Endothelial cell of umbilical vein (primary cell): ENCODE results near the gene MGAT4A. TPM values are rescaled to one million over a fixed set of nuclear protein-coding genes. Genes with fewer than 3 reads are reported as not detected.

Source experiments
- BruUV-seq: library from RNA; stranded (reverse); fragments of 400-500 nt; replicated peaks from 2 replicates; lab custom pipeline; 2021; lab: Mats Ljungman, UMichigan
- CTCF ChIA-PET: fragments of 300-600, 350-600 bp; sonication (Branson Sonifier 250); formaldehyde crosslinking; loops from one replicate; lab custom pipeline; 2021; ENCODE audit warnings: antibody characterized with exemption, inconsistent platforms; lab: Charles Lee
- POLR2A ChIA-PET: fragments of 300-600, 350-600 bp; sonication (Branson Sonifier 250); formaldehyde crosslinking; loops from one replicate; lab custom pipeline; 2021; ENCODE audit warnings: antibody characterized with exemption, inconsistent platforms; lab: Charles Lee
- DNase-seq: peaks from one replicate; pipeline ENCODE4 v3.0.0-alpha.2; 2011; ENCODE audit warnings: low read depth, low spot score
- FAIRE-seq: peaks from 2 replicates; lab custom pipeline; 2011; peaks lifted over from hg19 to GRCh38; lab: Jason Lieb, UNC
- H2AFZ ChIP-seq: 2 replicates; pipeline ENCODE4 v1.6.0; 2012; ENCODE audit warnings: low read depth, low read length, control low read depth, inconsistent platforms
- H3K27ac ChIP-seq: 2 replicates; pipeline ENCODE4 v1.5.1; 2011; ENCODE audit warnings: low read depth, mild to moderate bottlenecking, control low read depth, low read length, moderate library complexity; ENCODE audit not compliant: insufficient read depth
- H3K27me3 ChIP-seq, 2 experiments: 2 replicates each; pipeline versions ENCODE4 v1.6.0 to v1.6.1; 2011; ENCODE audit warnings: low read length in 2 of 2, mixed read lengths in 1 of 2; ENCODE audit not compliant: control insufficient read depth in 2 of 2, insufficient read depth in 2 of 2
- H3K36me3 ChIP-seq, 2 experiments: 2 replicates in 1 of 2; 3 replicates in 1 of 2; pipeline ENCODE4 v1.5.1; 2011; ENCODE audit warnings: low read length in 2 of 2, mild to moderate bottlenecking in 1 of 2, moderate library complexity in 1 of 2; ENCODE audit not compliant: control insufficient read depth in 2 of 2, insufficient read depth in 2 of 2; ENCODE audit errors: extremely low read depth in 1 of 2
- H3K4me1 ChIP-seq: 3 replicates; pipeline ENCODE4 v1.5.1; 2011; ENCODE audit warnings: mild to moderate bottlenecking, low read length; ENCODE audit not compliant: control insufficient read depth, insufficient read depth; ENCODE audit errors: extremely low read depth
- H3K4me2 ChIP-seq: 2 replicates; pipeline ENCODE4 v1.6.1; 2011; ENCODE audit warnings: low read length, control low read depth, mixed read lengths; ENCODE audit not compliant: insufficient read depth
- H3K4me3 ChIP-seq, 3 experiments: fragments of 200-600 bp in 1 of 3; sonication (generic), shearing (Covaris generic) in 1 of 3; replicated peaks in 1 of 3; 2 replicates each; pipeline ENCODE4 v1.5.1; 2011 to 2016; ENCODE audit warnings: control low read depth in 3 of 3, low read length in 3 of 3, mild to moderate bottlenecking in 2 of 3, inconsistent platforms in 1 of 3, low read depth in 1 of 3, moderate library complexity in 1 of 3; ENCODE audit not compliant: insufficient read depth in 1 of 3
- H3K79me2 ChIP-seq: 2 replicates; pipeline ENCODE4 v1.6.0; 2012; ENCODE audit warnings: low read length, inconsistent platforms; ENCODE audit not compliant: control insufficient read depth, insufficient read depth
- H3K9ac ChIP-seq: replicated peaks from 2 replicates; pipeline ENCODE3; 2011; ENCODE audit warnings: low read length, control low read depth; ENCODE audit not compliant: insufficient read depth; ENCODE audit errors: extremely low read depth
- H3K9me1 ChIP-seq: replicated peaks from 3 replicates; pipeline ENCODE4 v1.6.0; 2011; ENCODE audit warnings: mild to moderate bottlenecking, low read length; ENCODE audit not compliant: control insufficient read depth, insufficient read depth; ENCODE audit errors: extremely low read depth
- H3K9me3 ChIP-seq: replicated peaks from 2 replicates; pipeline ENCODE4 v1.5.1; 2012; ENCODE audit warnings: low read length, inconsistent platforms; ENCODE audit not compliant: control insufficient read depth, insufficient read depth
- H4K20me1 ChIP-seq: replicated peaks from 2 replicates; pipeline ENCODE3; 2011; ENCODE audit warnings: mild to moderate bottlenecking, low read length; ENCODE audit not compliant: control insufficient read depth, insufficient read depth; ENCODE audit errors: extremely low read depth
- CTCF ChIP-seq, 2 donors: IDR thresholded peaks; 1 replicate in 1 of 2; 2 replicates in 1 of 2; pipeline ENCODE4 v1.5.1; 2011; ENCODE audit warnings: low read length in 2 of 2, mild to moderate bottlenecking in 2 of 2, moderate library complexity in 2 of 2, control low read depth in 1 of 2, inconsistent platforms in 1 of 2, low read depth in 1 of 2; ENCODE audit not compliant: insufficient read depth in 1 of 2; ENCODE audit errors: extremely low read depth in 1 of 2
- EZH2 ChIP-seq: IDR thresholded peaks from 2 replicates; pipeline ENCODE4 v1.6.1; 2012; ENCODE audit warnings: borderline replicate concordance, low read depth, mild to moderate bottlenecking, moderate library complexity, low read length, inconsistent platforms; ENCODE audit not compliant: severe bottlenecking
- FOS ChIP-seq: IDR thresholded peaks from 2 replicates; pipeline ENCODE4 v1.6.1; 2011; ENCODE audit warnings: mild to moderate bottlenecking, low read length, moderate library complexity, borderline replicate concordance; ENCODE audit not compliant: insufficient read depth
- GATA2 ChIP-seq: IDR thresholded peaks from 2 replicates; pipeline ENCODE4 v1.7.0; 2011; ENCODE audit warnings: low read depth, mild to moderate bottlenecking, moderate library complexity, mixed read lengths, low read length; ENCODE audit not compliant: insufficient read length, insufficient read depth
- JUN ChIP-seq: IDR thresholded peaks from 2 replicates; pipeline ENCODE4 v1.6.1; 2011; ENCODE audit warnings: borderline replicate concordance, low read depth; ENCODE audit not compliant: insufficient read length, insufficient read depth
- MAX ChIP-seq: IDR thresholded peaks from 2 replicates; pipeline ENCODE4 v1.6.1; 2011; ENCODE audit not compliant: insufficient read depth, insufficient read length
- MYC ChIP-seq: IDR thresholded peaks from one replicate; pipeline ENCODE4 v1.6.1; 2011; ENCODE audit warnings: mild to moderate bottlenecking, low read depth, low read length
- POLR2A ChIP-seq: IDR thresholded peaks from 2 replicates; pipeline ENCODE4 v1.6.1; 2012; ENCODE audit warnings: low read depth, mild to moderate bottlenecking, control low read depth, low read length
- POLR2AphosphoS5 ChIP-seq: IDR thresholded peaks from 2 replicates; pipeline ENCODE4 v1.6.1; 2012; ENCODE audit warnings: low read depth, mild to moderate bottlenecking, control low read depth, low read length, moderate library complexity; ENCODE audit not compliant: insufficient read depth
- dilution Hi-C: fragments of 300-500 bp; cut with MboI; formaldehyde crosslinking; loops from one replicate; pipeline ENCODE4 v1.15.0; 2019; ENCODE audit warnings: low sequenced_read_pairs; ENCODE audit not compliant: extremely low pct_ligation_motif_present
- intact Hi-C: fragments of 100-400 bp; cut with micrococcal nuclease; formaldehyde crosslinking; loops from one replicate; pipeline ENCODE4 v1.10.0; 2022
- polyA plus RNA-seq, 4 experiments: library from polyadenylated mRNA; depleted of rRNA in 3 of 4; stranded (reverse) in 3 of 4; unstranded in 1 of 4; fragments of >200 nt; gene quantifications; 2 replicates each; pipeline versions ENCODE4 v1.2.1 to v1.2.3, GENCODE V29; 2011 to 2012; ENCODE audit warnings: missing spikeins in 1 of 4
- total RNA-seq: library from RNA; stranded (reverse); gene quantifications from 2 replicates; pipeline ENCODE4 v1.2.3, GENCODE V29; 2021

Gene MGAT4A
- total and polyA plus RNA-seq, 2 donors (not counting 3 experiments of a cell fraction or from before 2014, with no cell fraction given): 9.2 to 42.2 TPM

DNA sequence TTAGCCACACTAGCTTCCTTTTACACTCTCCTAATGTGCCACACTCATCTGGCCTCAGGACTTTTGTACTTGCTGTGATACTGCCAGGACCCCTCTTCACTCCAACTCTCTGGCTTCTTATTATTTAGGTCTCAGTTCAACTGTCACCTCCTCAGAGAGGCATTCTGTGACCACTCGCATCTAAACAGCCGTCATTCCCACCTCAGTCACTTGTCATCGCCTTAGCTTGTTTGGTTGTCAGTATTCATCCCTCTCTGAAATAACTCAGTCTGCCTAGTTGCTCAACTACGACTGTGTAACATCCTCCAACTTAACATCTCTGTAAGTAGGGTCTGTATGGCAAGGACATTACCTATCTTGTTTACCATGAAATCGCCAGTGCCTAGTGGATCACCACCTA is 27.2 kb downstream of the MGAT4A start:
- Histone ChIP-seq H3K4me1 (peaks cover 39% of the 10 kb centered on the region), H3K9ac (no peak overlapping the region), H3K27ac (peak overlapping the region; percentile 50), H3K9me3 (no peaks in the 10 kb centered on the region), H2AFZ (no peak overlapping the region), H3K27me3 (no peaks in the 10 kb centered on the region), H3K4me2 (no peak overlapping the region), H3K79me2 (peaks cover 68% of the 10 kb centered on the region), H3K4me3 (no peak overlapping the region), H4K20me1 (no peaks in the 10 kb centered on the region), H3K36me3 (no peaks in the 10 kb centered on the region), H3K9me1 (no peaks in the 10 kb centered on the region)
- dilution Hi-C loops (no loop called here), intact Hi-C loops (loop anchor here (2.0 to 5.0 kb wide), 2 partner anchors 51 to 129 kb away; no protein-coding TSS in a partner anchor)
- ChIA-PET CTCF (interaction anchor here (1.0 to 3.0 kb wide), 5 partner anchors 10 to 362 kb away, joined by 3 to 16 read pairs (median 5); no protein-coding TSS in a partner anchor), POLR2A (interaction anchor here (1.0 kb wide), 1 partner anchor 17 kb away, joined by 5 read pairs; no protein-coding TSS in a partner anchor)
- no peak for DNase-seq
- no TSS peak for BruUV-seq
- FAIRE-seq: no peak
- no peak for TF ChIP-seq POLR2A
- TF ChIP-seq FOS: no peak
- no peak for TF ChIP-seq GATA2
- TF ChIP-seq JUN: no peak
- TF ChIP-seq MYC: no peak
- no peak for TF ChIP-seq POLR2AphosphoS5
- TF ChIP-seq CTCF (IDR thresholded peaks at IDR 0.05; ENCODE audit: extremely low read depth in 1 of 2, insufficient read depth in 1 of 2, low read depth in 1 of 2, low read length in 2 of 2): no peak
- no peak for TF ChIP-seq MAX
- no peak for TF ChIP-seq EZH2
